K562 (cell line): ENCODE results near the gene ZNF500. TPM values are rescaled to one million over a fixed set of nuclear protein-coding genes. Genes with fewer than 3 reads are reported as not detected.
A peak's percentile ranks its signal among the peaks of the same experiment; 100 is the strongest.

ENCODE experiments used
- CREB3 ChIP-seq: fragments of 450-650 bp; conservative IDR thresholded peaks from 2 replicates; pipeline ENCODE4 v1.6.1; 2016; ENCODE audit warnings: missing genetic modification characterization, low read depth, mild to moderate bottlenecking, missing compliant biosample characterization, moderate library complexity
- CSDE1 ChIP-seq, 2 experiments: fragments of 450-650 bp; IDR thresholded peaks; 2 replicates each; pipeline ENCODE4 v1.6.1; 2016; ENCODE audit warnings: mild to moderate bottlenecking in 1 of 2
- GABPB2 ChIP-seq: fragments of 250-450 bp; sonication (Bioruptor Pico); conservative IDR thresholded peaks from 2 replicates; pipeline ENCODE4 v1.5.1; 2021; ENCODE audit warnings: mild to moderate bottlenecking
- HDAC1 ChIP-seq, 2 experiments: fragments of 450-650 bp; IDR thresholded peaks; 2 replicates each; pipeline ENCODE4 v1.6.1; 2016 to 2017; ENCODE audit warnings: inconsistent platforms in 1 of 2, mild to moderate bottlenecking in 1 of 2, moderate library complexity in 1 of 2
- HNRNPUL1 ChIP-seq: fragments of 200-400 bp; formaldehyde crosslinking; IDR thresholded peaks from 2 replicates; pipeline ENCODE4 v1.6.1; 2017; ENCODE audit warnings: low read length
- JUN ChIP-seq, 2 experiments: sonication (generic) in 1 of 2; formaldehyde crosslinking in 1 of 2; IDR thresholded peaks; 2 replicates each; pipeline versions ENCODE4 v1.6.1 to v1.8.0; 2012 to 2022; ENCODE audit warnings: borderline replicate concordance in 2 of 2, mild to moderate bottlenecking in 2 of 2, improper control_type of control experiment in 1 of 2, low read depth in 1 of 2, low read length in 1 of 2, missing genetic modification reagents in 1 of 2
- MNT ChIP-seq, 2 experiments: fragments of 450-650 bp; conservative IDR thresholded peaks; 2 replicates each; pipeline ENCODE4 v1.6.1; 2017; ENCODE audit warnings: mild to moderate bottlenecking in 2 of 2, moderate library complexity in 2 of 2
- MTA2 ChIP-seq: fragments of 450-650 bp; IDR thresholded peaks from 2 replicates; pipeline ENCODE4 v1.6.1; 2016; ENCODE audit warnings: low read depth
- NR2F6 ChIP-seq: fragments of 450-650 bp; formaldehyde crosslinking; IDR thresholded peaks from 2 replicates; pipeline ENCODE4 v1.4.0; 2020; ENCODE audit warnings: mild to moderate bottlenecking
- PTTG1 ChIP-seq: fragments of 450-650 bp; IDR thresholded peaks from 2 replicates; pipeline ENCODE4 v1.6.1; 2016; ENCODE audit warnings: low read depth, mild to moderate bottlenecking, missing genetic modification characterization, missing compliant biosample characterization
- SIN3A ChIP-seq, 2 experiments: fragments of 150-350 bp in 1 of 2; IDR thresholded peaks; 2 replicates each; pipeline ENCODE4 v1.6.1; 2011 to 2016; ENCODE audit warnings: borderline replicate concordance in 2 of 2, low read depth in 2 of 2, low read length in 2 of 2, mild to moderate bottlenecking in 2 of 2, moderate library complexity in 2 of 2; ENCODE audit not compliant: control insufficient read depth in 1 of 2
- THRA ChIP-seq: fragments of 450-650 bp; IDR thresholded peaks from 2 replicates; pipeline ENCODE4 v1.6.1; 2017; ENCODE audit warnings: mild to moderate bottlenecking, moderate library complexity
- ZBED1 ChIP-seq: IDR thresholded peaks from 2 replicates; pipeline ENCODE4 v1.6.1; 2014
- ZBTB2 ChIP-seq: fragments of 450-650 bp; IDR thresholded peaks from 2 replicates; pipeline ENCODE4 v1.6.1; 2016; ENCODE audit warnings: antibody characterized with exemption
- polyA plus RNA-seq, 8 experiments: library from polyadenylated mRNA; depleted of rRNA in 4 of 8; stranded (reverse) in 5 of 8; unstranded in 3 of 8; fragments of >200 nt; fragmentation: Nextera tagmentation in 2 of 8; fragmentation: Illumina TruSeq in 1 of 8; extraction: Ambion mirVana in 2 of 8; extraction: Trizol in 1 of 8; gene quantifications; 2 replicates each; pipeline versions ENCODE4 v1.2.1 to v1.2.3, GENCODE V29; 2011 to 2014; ENCODE audit warnings: inconsistent platforms in 1 of 8, missing spikeins in 1 of 8
- total RNA-seq, 7 experiments: library from RNA; depleted of rRNA in 6 of 7; stranded (reverse); fragments of >200 nt in 6 of 7; fragmentation: Illumina TruSeq in 2 of 7; extraction: Trizol in 2 of 7; gene quantifications; 2 replicates each; pipeline versions ENCODE4 v1.2.1 to v1.2.3, GENCODE V29; 2011 to 2021; ENCODE audit warnings: low replicate concordance in 1 of 7
- TF ChIP-seq, protein P1 (sequence below): sonication (generic); formaldehyde crosslinking; IDR thresholded peaks from 2 replicates; pipeline ENCODE4 v1.8.0; 2023; ENCODE audit warnings: mild to moderate bottlenecking, missing genetic modification reagents
- TF ChIP-seq, protein P2 (sequence below), 2 experiments: IDR thresholded peaks; 2 replicates each; pipeline ENCODE4 v1.6.1; 2011; ENCODE audit warnings: borderline replicate concordance in 1 of 2, control low read depth in 1 of 2, low read depth in 1 of 2, low read length in 1 of 2, mild to moderate bottlenecking in 1 of 2, mixed read lengths in 1 of 2, moderate library complexity in 1 of 2; ENCODE audit not compliant: insufficient read depth in 1 of 2, insufficient read length in 1 of 2, poor library complexity in 1 of 2, severe bottlenecking in 1 of 2; ENCODE audit errors: extremely low read depth in 1 of 2
- TF ChIP-seq, protein P3 (sequence below): fragments of 250-450 bp; sonication (Bioruptor Pico); IDR thresholded peaks from 2 replicates; pipeline ENCODE4 v1.8.0; 2022; ENCODE audit warnings: moderate library complexity, mild to moderate bottlenecking, inconsistent platforms

Gene ZNF500
- total and polyA plus RNA-seq, 9 of the 15 experiments (the other 6 are each of a cell fraction or from before 2014, with no cell fraction given) = 0.80 to 20.8 (median 5.3) TPM

DNA sequence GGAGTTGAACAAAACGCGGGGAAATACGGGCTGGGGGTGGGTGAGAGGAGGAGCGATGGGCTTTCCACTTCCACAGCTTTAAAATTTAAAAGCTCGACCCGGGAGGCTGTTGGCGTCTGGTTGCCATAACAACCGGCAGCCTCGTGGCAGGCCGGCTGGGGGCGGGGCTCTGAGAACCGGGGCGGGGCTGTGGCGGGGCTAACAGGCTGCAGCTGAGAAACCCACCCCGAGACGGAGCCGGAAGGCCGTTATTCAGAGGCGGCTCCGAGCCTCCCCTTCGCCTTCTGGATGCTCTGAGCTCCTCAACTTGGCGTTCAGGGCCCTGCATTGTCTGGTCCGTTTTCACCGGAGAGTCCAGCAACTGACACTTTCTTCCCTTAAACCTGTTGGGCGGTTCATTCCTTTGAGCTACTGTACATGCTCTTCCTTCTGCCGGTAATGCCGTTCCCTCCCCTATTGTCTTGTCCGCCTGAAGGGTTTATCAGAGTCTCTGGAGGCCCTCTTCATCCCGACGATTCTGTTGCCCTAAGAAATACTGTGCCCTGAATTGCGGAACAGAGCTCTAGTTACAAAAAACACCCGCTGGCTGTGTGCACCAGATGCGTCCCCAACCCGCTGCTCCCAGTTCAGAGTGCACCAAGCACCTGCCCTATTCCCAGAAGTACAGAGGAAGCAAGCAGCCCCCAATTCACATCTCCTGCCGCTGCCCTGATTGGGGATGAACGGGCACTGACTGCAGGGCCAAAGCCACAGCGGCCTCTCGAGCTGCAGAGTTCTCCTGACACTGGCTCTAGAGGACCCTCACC, 32.0 kb downstream of the ZNF500 start (continued):
- TF ChIP-seq CREB3 (tag) (no peak), SIN3A (IDR thresholded peaks at IDR 0.05; ENCODE audit: borderline replicate concordance in 2 of 2, control insufficient read depth in 1 of 2, low read depth in 2 of 2, low read length in 2 of 2) (peak; percentile 95 to 99), THRA (no peak), CSDE1 (IDR thresholded peaks at IDR 0.05) (peak in 1 of 2 experiments; percentile 68; a peak in 1 of 4 replicates), GABPB2 (CRISPR knock-in tag) (no peak), MTA2 (no peak), ZBED1 (no peak), PTTG1 (tag) (no peak), NR2F6 (CRISPR knock-in tag) (no peak), ZBTB2 (no peak), HNRNPUL1 (no peak), HDAC1 (IDR thresholded peaks at IDR 0.05) (peak in 1 of 2 experiments; percentile 98; a peak in 2 of 4 replicates), JUN (IDR thresholded peaks at IDR 0.05; ENCODE audit: borderline replicate concordance, low read depth, low read length) (no peak), JUN (CRISPR knock-in tag; IDR thresholded peaks at IDR 0.05; ENCODE audit: borderline replicate concordance) (no peak), MNT (conservative IDR thresholded peaks at IDR 0.05) (peak; percentile 99 to 100)
- TF ChIP-seq, protein P1, sequence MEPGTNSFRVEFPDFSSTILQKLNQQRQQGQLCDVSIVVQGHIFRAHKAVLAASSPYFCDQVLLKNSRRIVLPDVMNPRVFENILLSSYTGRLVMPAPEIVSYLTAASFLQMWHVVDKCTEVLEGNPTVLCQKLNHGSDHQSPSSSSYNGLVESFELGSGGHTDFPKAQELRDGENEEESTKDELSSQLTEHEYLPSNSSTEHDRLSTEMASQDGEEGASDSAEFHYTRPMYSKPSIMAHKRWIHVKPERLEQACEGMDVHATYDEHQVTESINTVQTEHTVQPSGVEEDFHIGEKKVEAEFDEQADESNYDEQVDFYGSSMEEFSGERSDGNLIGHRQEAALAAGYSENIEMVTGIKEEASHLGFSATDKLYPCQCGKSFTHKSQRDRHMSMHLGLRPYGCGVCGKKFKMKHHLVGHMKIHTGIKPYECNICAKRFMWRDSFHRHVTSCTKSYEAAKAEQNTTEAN (CRISPR knock-in tag) = no peak
- TF ChIP-seq, protein P2, sequence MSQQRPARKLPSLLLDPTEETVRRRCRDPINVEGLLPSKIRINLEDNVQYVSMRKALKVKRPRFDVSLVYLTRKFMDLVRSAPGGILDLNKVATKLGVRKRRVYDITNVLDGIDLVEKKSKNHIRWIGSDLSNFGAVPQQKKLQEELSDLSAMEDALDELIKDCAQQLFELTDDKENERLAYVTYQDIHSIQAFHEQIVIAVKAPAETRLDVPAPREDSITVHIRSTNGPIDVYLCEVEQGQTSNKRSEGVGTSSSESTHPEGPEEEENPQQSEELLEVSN (IDR thresholded peaks at IDR 0.05; ENCODE audit: borderline replicate concordance in 1 of 2, extremely low read depth in 1 of 2, insufficient read depth in 1 of 2, insufficient read length in 1 of 2, low read depth in 1 of 2, low read length in 1 of 2, poor library complexity in 1 of 2, severe bottlenecking in 1 of 2) = no peak
- TF ChIP-seq, protein P3, sequence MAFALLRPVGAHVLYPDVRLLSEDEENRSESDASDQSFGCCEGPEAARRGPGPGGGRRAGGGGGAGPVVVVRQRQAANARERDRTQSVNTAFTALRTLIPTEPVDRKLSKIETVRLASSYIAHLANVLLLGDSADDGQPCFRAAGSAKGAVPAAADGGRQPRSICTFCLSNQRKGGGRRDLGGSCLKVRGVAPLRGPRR (CRISPR knock-in tag) = no peak
